Body of pancreas (tissue), 4 donors: ENCODE data around the gene BMERB1. TPM values are rescaled to one million over a fixed set of nuclear protein-coding genes. Genes with fewer than 3 reads are reported as not detected.

Experiments
- ATAC-seq: fragments of 150-250 bp; one replicate; pipeline ENCODE4 v1.9.1; 2016
- DNase-seq, 4 donors: peaks; one replicate each; pipeline ENCODE4 v3.0.0-alpha.2; 2019
- H3K27ac ChIP-seq, 4 donors: fragments of 200-600 bp; sonication (generic); 1 replicate in 3 of 4; 2 replicates in 1 of 4; pipeline versions ENCODE4 v1.5.1 to v1.6.1; 2016 to 2019; ENCODE audit warnings: mild to moderate bottlenecking in 1 of 4, mixed read lengths in 1 of 4, moderate library complexity in 1 of 4
- H3K27me3 ChIP-seq, 2 donors: fragments of 200-600 bp; sonication (generic); one replicate each; pipeline ENCODE4 v1.6.0; 2016; ENCODE audit warnings: mild to moderate bottlenecking in 1 of 2
- H3K36me3 ChIP-seq, 2 donors: fragments of 200-600 bp; sonication (generic); replicated peaks in 1 of 2; 2 replicates each; pipeline ENCODE4 v1.5.1; 2016; ENCODE audit warnings: low read depth in 2 of 2; ENCODE audit not compliant: insufficient read depth in 1 of 2
- H3K4me1 ChIP-seq: fragments of 200-600 bp; sonication (generic); one replicate; pipeline ENCODE4 v1.6.0; 2016
- H3K4me3 ChIP-seq, 2 donors: fragments of 200-600 bp; sonication (generic); 1 replicate in 1 of 2; 2 replicates in 1 of 2; pipeline ENCODE4 v1.5.1; 2016 to 2019
- H3K9me3 ChIP-seq, 3 donors: fragments of 200-600 bp; sonication (generic); 1 replicate in 2 of 3; 2 replicates in 1 of 3; pipeline ENCODE4 v1.5.1; 2016
- CTCF ChIP-seq, 7 experiments: fragments of 450-650 bp in 4 of 7; fragments of 200-600 bp in 3 of 7; sonication (generic) in 3 of 7; IDR thresholded peaks; one replicate each; pipeline ENCODE4 v1.5.1; 2016 to 2019; ENCODE audit warnings: antibody characterized with exemption in 7 of 7
- POLR2A ChIP-seq, 3 donors: fragments of 450-650 bp; IDR thresholded peaks; one replicate each; pipeline ENCODE4 v1.6.1; 2016; ENCODE audit warnings: antibody characterized with exemption in 3 of 3, mild to moderate bottlenecking in 2 of 3
- WGBS, 2 donors: methylation state at CpG; one replicate each; pipeline ENCODE4 v1.1.5; 2017; 5-methylcytosine and 5-hydroxymethylcytosine counted together
- intact Hi-C: fragments of 100-400 bp; cut with DNase I; formaldehyde crosslinking; loops from one replicate; pipeline ENCODE4 v1.15.1; 2023
- total RNA-seq, 2 donors: library from RNA; depleted of rRNA; stranded (reverse); fragments of >200 nt; gene quantifications; one replicate each; pipeline ENCODE4 v1.1.0, GENCODE V29; 2016

Gene BMERB1
- total RNA-seq, 2 donors from 2014 or later, result 8.9 to 22.3 TPM

- WGBS, 2 donors, result 70 to 72% methylated on average over 8 of the region's 8 CpGs
- no peak for ATAC-seq
- H3K4me1 ChIP-seq, result no peaks in the 10 kb centered on the region
These were observed 57.8 kb downstream of the BMERB1 start for GRCh38 chr16:15492091-15492740.

GRCh38 chr16:15493466-15494180, 59.2 kb downstream of the BMERB1 start:
- no peaks in the 10 kb centered on the region for H3K4me1 ChIP-seq
- intact Hi-C loops, result no loop called here
- H3K36me3 ChIP-seq, result no peaks in the 10 kb centered on the region
- TF ChIP-seq POLR2A (IDR thresholded peaks at IDR 0.05), result no peak
- no peak for TF ChIP-seq CTCF (IDR thresholded peaks at IDR 0.05)
- 66 to 83% methylated on average over 9 of the region's 9 CpGs for WGBS, 2 donors
- no peaks in the 10 kb centered on the region for H3K27me3 ChIP-seq
- no peak overlapping the region for H3K27ac ChIP-seq
- ATAC-seq (no peak), DNase-seq (no peak)
- H3K9me3 ChIP-seq, result no peaks in the 10 kb centered on the region
- no peak overlapping the region for H3K4me3 ChIP-seq

More at GRCh38 chr16:15492091-15492740, 57.8 kb downstream of the BMERB1 start:
- Histone ChIP-seq H3K27me3 (no peaks in the 10 kb centered on the region), H3K9me3 (no peaks in the 10 kb centered on the region), H3K4me3 (no peak overlapping the region), H3K27ac (no peak overlapping the region), H3K36me3 (no peaks in the 10 kb centered on the region)
- TF ChIP-seq CTCF (IDR thresholded peaks at IDR 0.05) (no peak), POLR2A (IDR thresholded peaks at IDR 0.05) (no peak)
- DNase-seq, result no peak
- intact Hi-C loops, result no loop called here

GRCh38 chr16:15494236-15494635, 59.8 kb downstream of the BMERB1 start:
- intact Hi-C loops, result no loop called here
- 75 to 83% methylated on average over 4 of the region's 4 CpGs for WGBS, 2 donors
- DNase-seq (no peak), ATAC-seq (no peak)
- Histone ChIP-seq H3K27ac (no peak overlapping the region), H3K9me3 (no peaks in the 10 kb centered on the region), H3K36me3 (no peaks in the 10 kb centered on the region), H3K27me3 (no peaks in the 10 kb centered on the region), H3K4me3 (no peak overlapping the region), H3K4me1 (no peaks in the 10 kb centered on the region)
- TF ChIP-seq POLR2A (IDR thresholded peaks at IDR 0.05), result no peak

- ATAC-seq (no peak), DNase-seq (no peak)
- H3K9me3 ChIP-seq, result no peaks in the 10 kb centered on the region
- H3K27me3 ChIP-seq, result no peaks in the 10 kb centered on the region
- intact Hi-C loops, result no loop called here
- TF ChIP-seq POLR2A (IDR thresholded peaks at IDR 0.05), result no peak
- no peak for TF ChIP-seq CTCF (IDR thresholded peaks at IDR 0.05)
- H3K36me3 ChIP-seq, result no peaks in the 10 kb centered on the region
- H3K4me3 ChIP-seq, result no peak overlapping the region
- WGBS, 2 donors, result 88 to 96% methylated on average over 2 of the region's 2 CpGs
- no peaks in the 10 kb centered on the region for H3K4me1 ChIP-seq
- H3K27ac ChIP-seq, result no peak overlapping the region
These were observed 61.5 kb downstream of the BMERB1 start for GRCh38 chr16:15495898-15496297.

- Histone ChIP-seq H3K27ac (no peak overlapping the region), H3K36me3 (no peaks in the 10 kb centered on the region), H3K4me3 (no peak overlapping the region), H3K27me3 (no peaks in the 10 kb centered on the region), H3K4me1 (no peaks in the 10 kb centered on the region), H3K9me3 (no peaks in the 10 kb centered on the region)
- 76 to 88% methylated on average over 2 of the region's 2 CpGs for WGBS, 2 donors
- intact Hi-C loops, result no loop called here
- TF ChIP-seq CTCF (IDR thresholded peaks at IDR 0.05), result no peak
- no peak for TF ChIP-seq POLR2A (IDR thresholded peaks at IDR 0.05)
- DNase-seq, result no peak
- no peak for ATAC-seq
These were observed 64.2 kb downstream of the BMERB1 start for GRCh38 chr16:15498427-15499175.
